HEK293T (cell line): Measurements from ENCODE around the gene GTF3C5.
"Not testable (repeated sequence)": the region's sequence is repeated elsewhere in the genome, so short reads cannot be mapped to it uniquely, and the experiment has no call there.

Source experiments
- CTCF ChIA-PET: fragments of 350-600 bp; formaldehyde crosslinking; extraction: SDS; loops from one replicate; lab custom pipeline; 2021; ENCODE audit warnings: antibody characterized with exemption, inconsistent platforms; lab: Yijun Ruan, JAX
- POLR2A ChIA-PET: fragments of 350-600 bp; formaldehyde crosslinking; extraction: SDS; loops from one replicate; lab custom pipeline; 2020; ENCODE audit warnings: antibody characterized with exemption, inconsistent platforms; lab: Yijun Ruan, JAX
- DNase-seq: peaks from one replicate; pipeline ENCODE4 v3.0.0; 2012; ENCODE audit warnings: mixed read lengths; ENCODE audit errors: extremely low spot score
- ARNT ChIP-seq: fragments of 450-650 bp; IDR thresholded peaks from 2 replicates; pipeline ENCODE4 v1.6.1; 2017; ENCODE audit warnings: mild to moderate bottlenecking
- BHLHE40 ChIP-seq: fragments of 450-650 bp; IDR thresholded peaks from 2 replicates; pipeline ENCODE4 v1.6.1; 2016; ENCODE audit warnings: mild to moderate bottlenecking, moderate library complexity, borderline replicate concordance
- CTBP1 ChIP-seq: fragments of 450-650 bp; IDR thresholded peaks from 2 replicates; pipeline ENCODE4 v1.6.1; 2016; ENCODE audit warnings: borderline replicate concordance
- ELF4 ChIP-seq: fragments of 450-650 bp; IDR thresholded peaks from 2 replicates; pipeline ENCODE4 v1.6.1; 2017; ENCODE audit warnings: antibody characterized with exemption
- FOXA1 ChIP-seq: fragments of 450-650 bp; IDR thresholded peaks from 2 replicates; pipeline ENCODE4 v1.6.1; 2016; ENCODE audit warnings: mild to moderate bottlenecking
- FOXK2 ChIP-seq: fragments of 450-650 bp; IDR thresholded peaks from 2 replicates; pipeline ENCODE4 v1.6.1; 2016; ENCODE audit warnings: mild to moderate bottlenecking
- FOXM1 ChIP-seq: fragments of 450-650 bp; IDR thresholded peaks from 2 replicates; pipeline ENCODE4 v1.6.1; 2017; ENCODE audit warnings: mild to moderate bottlenecking, borderline replicate concordance
- HDGF ChIP-seq: fragments of 450-650 bp; IDR thresholded peaks from 2 replicates; pipeline ENCODE4 v1.6.1; 2017; ENCODE audit warnings: antibody characterized with exemption, borderline replicate concordance
- L3MBTL2 ChIP-seq: fragments of 450-650 bp; conservative IDR thresholded peaks from 2 replicates; pipeline ENCODE4 v1.6.1; 2016; ENCODE audit warnings: mild to moderate bottlenecking
- LEF1 ChIP-seq: fragments of 450-650 bp; IDR thresholded peaks from 2 replicates; pipeline ENCODE4 v1.6.1; 2017; ENCODE audit warnings: mild to moderate bottlenecking, borderline replicate concordance
- NFRKB ChIP-seq: fragments of 450-650 bp; IDR thresholded peaks from 2 replicates; pipeline ENCODE4 v1.6.1; 2016; ENCODE audit warnings: mild to moderate bottlenecking, moderate library complexity
- PKNOX1 ChIP-seq: fragments of 450-650 bp; IDR thresholded peaks from 2 replicates; pipeline ENCODE4 v1.6.1; 2016
- SP1 ChIP-seq: fragments of 450-650 bp; IDR thresholded peaks from 2 replicates; pipeline ENCODE4 v1.6.1; 2017
- SUZ12 ChIP-seq: fragments of 450-650 bp; IDR thresholded peaks from 2 replicates; pipeline ENCODE4 v1.6.1; 2016; ENCODE audit warnings: mild to moderate bottlenecking
- TARDBP ChIP-seq: fragments of 450-650 bp; IDR thresholded peaks from 2 replicates; pipeline ENCODE4 v1.6.1; 2016
- ZNF384 ChIP-seq: fragments of 450-650 bp; IDR thresholded peaks from 2 replicates; pipeline ENCODE4 v1.6.1; 2016

The GTF3C5 gene

DNA sequence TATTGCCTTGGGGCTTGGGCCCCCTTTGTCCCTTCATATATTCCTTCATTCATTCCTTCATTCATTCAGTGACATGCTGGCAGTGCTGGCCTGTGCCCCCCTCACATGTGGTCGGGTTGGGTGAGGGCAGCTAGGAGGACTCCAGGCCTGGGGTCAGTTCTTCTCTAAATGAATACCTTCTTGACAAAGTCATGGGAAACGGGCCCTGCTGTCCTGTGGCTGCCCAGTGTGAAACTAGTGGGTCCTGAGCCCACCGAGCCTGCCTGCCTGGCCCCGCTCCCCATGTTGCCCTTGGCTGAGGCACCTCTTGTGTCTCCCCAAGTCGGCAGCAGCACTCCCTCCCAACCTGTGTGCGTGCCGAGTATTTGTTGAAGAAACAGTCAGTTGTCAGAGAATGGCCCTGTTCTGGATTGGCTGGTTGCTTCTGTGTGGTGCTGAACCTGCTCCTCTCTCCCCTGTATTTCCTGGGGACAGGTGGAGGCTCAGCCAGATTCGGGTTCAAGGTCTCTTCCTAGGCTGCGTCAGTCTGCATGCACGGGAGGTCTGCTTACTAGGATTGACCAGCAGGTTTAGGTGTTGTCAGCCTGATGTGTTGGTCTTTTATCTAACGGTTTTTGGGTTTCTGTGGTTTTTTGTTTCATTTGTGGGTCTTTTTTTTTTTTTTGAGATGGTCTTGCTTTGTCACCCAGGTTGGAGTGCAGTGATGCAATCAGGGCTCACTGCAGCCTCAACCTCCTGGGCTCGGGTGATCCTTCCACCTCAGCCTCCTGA is 27.9 kb downstream of the GTF3C5 start:
- ChIA-PET POLR2A (no interaction called here), CTCF (no interaction called here)
- TF ChIP-seq ARNT (no peak), PKNOX1 (no peak), SUZ12 (no peak), FOXA1 (no peak), NFRKB (no peak), SP1 (no peak), FOXM1 (no peak), ELF4 (no peak), CTBP1 (no peak), L3MBTL2 (no peak), BHLHE40 (no peak), HDGF (no peak)

DNA sequence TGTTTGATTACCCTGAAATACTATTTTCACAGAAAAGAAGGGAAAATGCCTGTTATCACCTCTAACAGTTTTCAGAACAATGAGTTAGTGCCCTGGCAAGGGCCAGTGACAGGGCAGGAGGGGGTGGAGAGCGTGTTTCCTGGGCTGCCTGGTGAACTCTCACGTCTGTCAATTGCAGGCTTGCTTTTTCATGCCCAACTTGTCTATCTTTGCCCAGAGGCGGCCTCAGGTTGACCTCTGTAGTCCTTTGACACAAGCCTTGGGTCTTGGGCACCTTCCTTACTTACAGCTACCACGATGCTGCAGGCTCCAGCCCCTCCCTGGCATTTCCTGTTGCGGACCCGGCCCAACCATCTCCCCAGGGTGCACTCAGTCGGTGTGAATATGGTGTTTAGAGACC is 28.8 kb downstream of the GTF3C5 start:
- TF ChIP-seq ELF4 (no peak), SP1 (no peak), ARNT (no peak), ZNF384 (no peak), BHLHE40 (no peak), HDGF (no peak), NFRKB (no peak), SUZ12 (no peak), FOXK2 (no peak), FOXA1 (no peak), FOXM1 (no peak), PKNOX1 (no peak), LEF1 (no peak), L3MBTL2 (no peak), CTBP1 (no peak), TARDBP (no peak)
- ChIA-PET CTCF (interaction anchor here (0.6 kb wide), 2 partner anchors 20 to 35 kb away, joined by 3 read pairs; no protein-coding TSS in a partner anchor), POLR2A (interaction anchor here (1.4 kb wide), 1 partner anchor 28 kb away, joined by 3 read pairs; no protein-coding TSS in a partner anchor)
- DNase-seq, result no peak

More for the DNA sequence above, 27.9 kb downstream of the GTF3C5 start:
- DNase-seq, result no peak

GRCh38 chr9:133060417-133060841 is 29.6 kb downstream of the GTF3C5 start:
- ChIA-PET CTCF (no interaction called here), POLR2A (interaction anchor here (1.4 kb wide), 1 partner anchor 29 kb away, joined by 3 read pairs; no protein-coding TSS in a partner anchor)
- TF ChIP-seq CTBP1 (no peak), ELF4 (no peak), BHLHE40 (no peak), ZNF384 (no peak), NFRKB (no peak), LEF1 (no peak), L3MBTL2 (no peak), SUZ12 (no peak), ARNT (no peak), HDGF (no peak), PKNOX1 (no peak), FOXA1 (no peak), FOXM1 (no peak)
- no peak for DNase-seq

DNA sequence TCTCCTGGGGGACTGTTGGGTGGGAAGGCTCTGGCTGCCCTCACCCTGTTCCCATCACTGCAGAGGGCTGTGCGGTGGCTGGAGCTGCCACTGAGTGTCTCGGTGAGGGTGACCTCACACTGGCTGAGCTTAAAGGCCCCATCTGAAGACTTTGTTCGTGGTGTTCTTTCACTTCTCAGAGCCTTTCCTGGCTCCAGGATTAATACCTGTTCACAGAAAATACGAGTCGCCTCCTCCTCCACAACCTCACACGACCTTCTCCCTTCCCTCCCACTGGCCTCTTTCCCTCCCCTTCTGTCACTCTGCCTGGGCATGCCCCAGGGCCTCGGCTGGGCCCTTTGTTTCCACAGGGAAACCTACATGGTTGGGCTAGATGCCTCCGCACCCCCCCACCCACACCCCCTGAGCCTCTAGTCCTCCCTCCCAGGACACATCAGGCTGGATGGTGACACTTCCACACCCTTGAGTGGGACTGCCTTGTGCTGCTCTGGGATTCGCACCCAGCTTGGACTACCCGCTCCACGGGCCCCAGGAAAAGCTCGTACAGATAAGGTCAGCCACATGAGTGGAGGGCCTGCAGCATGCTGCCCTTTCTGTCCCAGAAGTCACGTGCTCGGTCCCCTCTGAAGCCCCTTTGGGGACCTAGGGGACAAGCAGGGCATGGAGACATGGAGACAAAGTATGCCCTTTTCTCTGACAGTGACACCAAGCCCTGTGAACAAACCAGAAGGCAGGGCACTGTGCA is 30.4 kb downstream of the GTF3C5 start:
- CTCF ChIA-PET, DNase-seq, POLR2A ChIA-PET: not testable (repeated sequence)

DNA sequence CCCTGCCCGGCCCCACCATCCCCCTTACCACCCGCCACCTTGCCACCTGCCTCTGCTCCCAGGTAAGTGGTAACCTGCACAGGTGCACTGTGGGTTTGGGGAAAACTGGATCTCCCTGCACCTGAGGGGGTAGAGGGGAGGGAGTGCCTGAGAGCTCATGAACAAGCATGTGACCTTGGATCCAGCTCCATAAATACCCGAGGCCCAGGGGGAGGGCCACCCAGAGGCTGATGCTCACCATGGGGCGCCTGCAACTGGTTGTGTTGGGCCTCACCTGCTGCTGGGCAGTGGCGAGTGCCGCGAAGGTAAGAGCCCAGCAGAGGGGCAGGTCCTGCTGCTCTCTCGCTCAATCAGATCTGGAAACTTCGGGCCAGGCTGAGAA is 31.0 kb downstream of the GTF3C5 start, which contains the start of gene CEL:
Gene CEL, plus strand, starts transcription at position 218 of the 382 bp plus-strand sequence. Its CDS starts 22 bp downstream, at position 240.
- CTCF ChIA-PET, POLR2A ChIA-PET, DNase-seq: not testable (repeated sequence)

DNA sequence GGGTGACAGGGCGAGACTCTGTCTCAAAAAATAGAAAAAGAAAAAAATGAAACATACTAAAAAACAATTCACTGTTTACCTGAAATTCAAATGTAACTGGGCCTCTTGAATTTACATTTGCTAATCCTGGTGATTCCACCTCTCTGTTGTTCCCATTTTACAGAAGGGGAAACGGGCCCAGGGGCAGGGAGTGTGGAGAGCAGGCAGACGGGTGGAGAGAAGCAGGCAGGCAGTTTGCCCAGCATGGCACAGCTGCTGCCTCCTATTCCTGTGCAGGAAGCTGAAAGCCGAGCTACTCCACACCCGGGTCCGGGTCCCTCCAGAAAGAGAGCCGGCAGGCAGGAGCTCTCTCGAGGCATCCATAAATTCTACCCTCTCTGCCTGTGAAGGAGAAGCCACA is 31.8 kb downstream of the GTF3C5 start:
- CTCF ChIA-PET, POLR2A ChIA-PET, DNase-seq: not testable (repeated sequence)

DNA sequence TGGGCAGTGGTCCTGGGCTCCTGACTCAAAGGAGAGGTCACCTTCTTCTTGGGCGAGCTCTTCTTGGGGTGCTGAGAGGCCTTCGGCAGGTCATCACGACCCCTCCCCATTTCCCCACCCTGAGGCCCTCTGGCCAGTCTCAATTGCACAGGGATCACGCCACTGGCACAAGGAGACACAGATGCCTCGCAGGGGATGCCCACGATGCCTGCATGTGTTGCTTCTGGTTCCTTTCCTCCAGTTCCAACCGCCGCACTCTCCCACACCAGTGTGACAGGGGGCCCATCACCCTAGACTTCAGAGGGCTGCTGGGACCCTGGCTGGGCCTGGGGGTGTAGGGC is 32.3 kb downstream of the GTF3C5 start:
- DNase-seq, result no peak
- TF ChIP-seq HDGF, result no peak
- TF ChIP-seq ELF4, result no peak
- TF ChIP-seq ARNT, result no peak
- ChIA-PET POLR2A (no interaction called here), CTCF (no interaction called here)
